C4-2B (cell line): ENCODE measurements around the gene CRYAB.

ENCODE experiments used
- CTCF ChIP-seq: fragments of 450-650 bp; conservative IDR thresholded peaks from 2 replicates; pipeline ENCODE4 v1.5.1; 2017; ENCODE audit warnings: mild to moderate bottlenecking
- ZFX ChIP-seq: fragments of 450-650 bp; IDR thresholded peaks from 2 replicates; pipeline ENCODE4 v1.6.1; 2017

- TF ChIP-seq CTCF = no peak
- TF ChIP-seq ZFX = no peak
Measured at GRCh38 chr11:111886032-111886431, 25.5 kb downstream of the CRYAB start.
